ENCODE data around the gene SLC35C1.
"Not testable (repeated sequence)": the region's sequence is repeated elsewhere in the genome, so short reads cannot be mapped to it uniquely, and the experiment has no call there.

Gene SLC35C1

DNA sequence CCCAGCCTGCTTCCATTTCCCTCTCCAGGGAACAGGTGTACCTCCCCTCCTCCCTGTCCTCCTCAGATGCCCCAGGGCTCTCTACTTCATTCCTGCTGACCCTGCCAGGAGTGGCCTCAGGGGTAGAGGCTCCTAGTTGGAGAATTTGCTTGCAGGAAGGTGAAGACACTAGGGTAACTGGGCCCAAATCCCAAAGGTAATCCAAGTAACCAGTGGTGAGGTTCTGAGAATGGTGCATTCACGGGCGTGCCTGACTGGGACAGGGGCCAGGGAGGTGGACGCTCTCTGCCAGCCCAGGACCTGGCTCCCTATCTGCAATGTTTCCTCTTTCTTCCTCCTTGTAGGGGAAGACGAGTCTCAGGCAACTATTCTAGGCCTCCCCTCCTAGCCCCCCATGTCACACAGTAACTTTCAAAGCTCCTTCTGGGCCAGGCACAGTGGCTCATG, 2.9 kb downstream of the SLC35C1 start:
- TF ChIP-seq CTCF (IDR thresholded peaks at IDR 0.05; ENCODE audit: low read depth, low read length) (no peak), EZH2phosphoT487 (IDR thresholded peaks at IDR 0.05; ENCODE audit: low read depth) (no peak)
- Histone ChIP-seq H3K27me3 (ENCODE audit: low read depth, low read length) (no peaks in the 10 kb centered on the region), H2AFZ (ENCODE audit: low read depth, low read length) (no peak overlapping the region), H3K4me1 (ENCODE audit: low read length) (peaks cover 20% of the 10 kb centered on the region), H4K20me1 (ENCODE audit: insufficient read depth, low read length) (no peaks in the 10 kb centered on the region), H3K9ac (ENCODE audit: low read length) (no peak overlapping the region), H3K4me2 (ENCODE audit: low read length) (no peak overlapping the region), H3K4me3 (ENCODE audit: low read length) (no peak overlapping the region), H3K79me2 (ENCODE audit: low read length) (peaks cover 11% of the 10 kb centered on the region), H3K9me3 (ENCODE audit: insufficient read depth, low read length) (no peaks in the 10 kb centered on the region), H3K36me3 (replicated peaks; ENCODE audit: low read depth, low read length) (peaks cover 11% of the 10 kb centered on the region), H3K27ac (ENCODE audit: low read length) (no peak overlapping the region)

- H2AFZ ChIP-seq (ENCODE audit: low read depth, low read length); H3K9ac ChIP-seq (ENCODE audit: low read length); H3K4me3 ChIP-seq (ENCODE audit: low read length); H3K27me3 ChIP-seq (ENCODE audit: low read depth, low read length); H3K4me2 ChIP-seq (ENCODE audit: low read length); H3K9me3 ChIP-seq (ENCODE audit: insufficient read depth, low read length); H3K27ac ChIP-seq (ENCODE audit: low read length); H4K20me1 ChIP-seq (ENCODE audit: insufficient read depth, low read length): not testable (repeated sequence)
- Histone ChIP-seq H3K4me1 (ENCODE audit: low read length) (peaks cover 20% of the 10 kb centered on the region), H3K79me2 (ENCODE audit: low read length) (peaks cover 11% of the 10 kb centered on the region), H3K36me3 (replicated peaks; ENCODE audit: low read depth, low read length) (peaks cover 11% of the 10 kb centered on the region)
These were observed 3.5 kb downstream of the SLC35C1 start for GRCh38 chr11:45808427-45808826.

- Histone ChIP-seq H3K36me3 (replicated peaks; ENCODE audit: low read depth, low read length) (peaks cover 11% of the 10 kb centered on the region), H3K27me3 (ENCODE audit: low read depth, low read length) (no peaks in the 10 kb centered on the region), H2AFZ (ENCODE audit: low read depth, low read length) (no peak overlapping the region), H3K79me2 (ENCODE audit: low read length) (peaks cover 11% of the 10 kb centered on the region), H3K4me3 (ENCODE audit: low read length) (no peak overlapping the region), H3K9ac (ENCODE audit: low read length) (no peak overlapping the region), H3K9me3 (ENCODE audit: insufficient read depth, low read length) (no peaks in the 10 kb centered on the region), H3K4me2 (ENCODE audit: low read length) (no peak overlapping the region), H4K20me1 (ENCODE audit: insufficient read depth, low read length) (no peaks in the 10 kb centered on the region), H3K4me1 (ENCODE audit: low read length) (peaks cover 20% of the 10 kb centered on the region), H3K27ac (ENCODE audit: low read length) (no peak overlapping the region)
- no peak for TF ChIP-seq EZH2phosphoT487 (IDR thresholded peaks at IDR 0.05; ENCODE audit: low read depth)
- TF ChIP-seq CTCF (IDR thresholded peaks at IDR 0.05; ENCODE audit: low read depth, low read length): no peak
These were observed 4.8 kb downstream of the SLC35C1 start for GRCh38 chr11:45809456-45810395.

- Histone ChIP-seq H3K4me2 (ENCODE audit: low read length) (no peak overlapping the region), H3K36me3 (replicated peaks; ENCODE audit: low read depth, low read length) (peaks cover 11% of the 10 kb centered on the region), H3K9me3 (ENCODE audit: insufficient read depth, low read length) (no peaks in the 10 kb centered on the region), H3K4me3 (ENCODE audit: low read length) (no peak overlapping the region), H3K4me1 (ENCODE audit: low read length) (peaks cover 20% of the 10 kb centered on the region), H3K79me2 (ENCODE audit: low read length) (peaks cover 9% of the 10 kb centered on the region), H2AFZ (ENCODE audit: low read depth, low read length) (no peak overlapping the region), H3K27ac (ENCODE audit: low read length) (no peak overlapping the region), H3K9ac (ENCODE audit: low read length) (no peak overlapping the region), H3K27me3 (ENCODE audit: low read depth, low read length) (no peaks in the 10 kb centered on the region), H4K20me1 (ENCODE audit: insufficient read depth, low read length) (no peaks in the 10 kb centered on the region)
- TF ChIP-seq CTCF (IDR thresholded peaks at IDR 0.05; ENCODE audit: low read depth, low read length): no peak
- no peak for TF ChIP-seq EZH2phosphoT487 (IDR thresholded peaks at IDR 0.05; ENCODE audit: low read depth)
These were observed 5.6 kb downstream of the SLC35C1 start for GRCh38 chr11:45810431-45811108.

All from OCI-LY3 (cell line).